WI38 (cell line): Measurements from ENCODE around the gene FRMD5.

Source experiments
- H3K4me3 ChIP-seq: 2 replicates; pipeline ENCODE4 v1.5.1; 2011; ENCODE audit warnings: low read depth, mild to moderate bottlenecking, control low read depth, low read length
- TF ChIP-seq, protein P1 (sequence below): IDR thresholded peaks from 2 replicates; pipeline ENCODE4 v1.5.1; 2012; ENCODE audit warnings: low read depth, mild to moderate bottlenecking, control low read depth, low read length

The FRMD5 gene

DNA sequence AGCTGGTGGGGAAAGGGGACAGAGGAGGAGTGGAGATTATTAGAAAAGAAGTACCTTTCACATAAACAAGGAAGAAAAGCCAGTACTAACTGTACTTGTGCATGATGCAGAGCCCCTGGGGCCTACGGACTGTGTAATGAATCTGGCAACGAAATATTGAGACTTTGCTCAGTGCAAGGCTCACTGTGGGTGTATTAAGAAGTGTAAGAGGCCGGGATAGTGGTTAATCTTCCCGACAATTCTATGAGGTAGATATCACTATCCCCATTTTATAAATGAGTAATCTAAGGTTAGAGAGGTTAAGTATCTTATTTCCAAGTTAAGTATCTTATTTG lies 278.8 kb downstream of the FRMD5 start:
- TF ChIP-seq, protein P1, sequence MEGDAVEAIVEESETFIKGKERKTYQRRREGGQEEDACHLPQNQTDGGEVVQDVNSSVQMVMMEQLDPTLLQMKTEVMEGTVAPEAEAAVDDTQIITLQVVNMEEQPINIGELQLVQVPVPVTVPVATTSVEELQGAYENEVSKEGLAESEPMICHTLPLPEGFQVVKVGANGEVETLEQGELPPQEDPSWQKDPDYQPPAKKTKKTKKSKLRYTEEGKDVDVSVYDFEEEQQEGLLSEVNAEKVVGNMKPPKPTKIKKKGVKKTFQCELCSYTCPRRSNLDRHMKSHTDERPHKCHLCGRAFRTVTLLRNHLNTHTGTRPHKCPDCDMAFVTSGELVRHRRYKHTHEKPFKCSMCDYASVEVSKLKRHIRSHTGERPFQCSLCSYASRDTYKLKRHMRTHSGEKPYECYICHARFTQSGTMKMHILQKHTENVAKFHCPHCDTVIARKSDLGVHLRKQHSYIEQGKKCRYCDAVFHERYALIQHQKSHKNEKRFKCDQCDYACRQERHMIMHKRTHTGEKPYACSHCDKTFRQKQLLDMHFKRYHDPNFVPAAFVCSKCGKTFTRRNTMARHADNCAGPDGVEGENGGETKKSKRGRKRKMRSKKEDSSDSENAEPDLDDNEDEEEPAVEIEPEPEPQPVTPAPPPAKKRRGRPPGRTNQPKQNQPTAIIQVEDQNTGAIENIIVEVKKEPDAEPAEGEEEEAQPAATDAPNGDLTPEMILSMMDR, result no peak
- no peak overlapping the region for H3K4me3 ChIP-seq

DNA sequence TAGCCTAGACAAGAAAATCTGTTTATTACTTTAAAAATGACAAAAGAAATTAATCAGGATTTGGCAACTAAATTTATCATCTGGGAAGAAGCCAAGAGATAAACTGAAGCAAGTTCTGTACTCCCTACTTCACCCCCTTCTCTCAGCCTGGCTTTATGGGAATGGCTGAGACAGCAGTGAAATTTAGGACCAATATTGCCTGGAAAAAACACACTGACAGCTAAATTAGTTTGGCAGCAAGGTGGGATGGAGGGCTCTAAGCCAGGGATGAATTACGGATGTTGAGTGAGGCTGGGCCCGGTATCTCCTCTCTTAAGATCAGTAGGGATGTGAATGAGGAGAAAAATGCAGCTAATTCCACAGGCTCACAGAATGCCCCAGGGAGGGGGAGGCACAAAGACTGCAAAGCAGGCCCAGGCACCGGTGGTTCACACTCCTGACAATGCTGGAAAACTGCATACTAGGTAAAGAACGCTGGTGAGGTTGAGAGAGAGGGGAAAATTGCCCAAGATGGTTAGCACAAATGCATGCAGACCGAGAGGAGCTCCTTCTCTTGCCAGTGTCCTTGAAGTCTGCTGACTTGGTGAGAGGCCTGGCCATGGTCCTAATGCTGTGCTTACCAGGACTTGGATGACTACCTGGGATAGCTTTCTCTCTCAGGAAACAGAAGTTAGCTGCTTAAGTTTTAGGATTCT lies 279.3 kb downstream of the FRMD5 start:
- TF ChIP-seq, protein P1, result no peak
- no peak overlapping the region for H3K4me3 ChIP-seq

DNA sequence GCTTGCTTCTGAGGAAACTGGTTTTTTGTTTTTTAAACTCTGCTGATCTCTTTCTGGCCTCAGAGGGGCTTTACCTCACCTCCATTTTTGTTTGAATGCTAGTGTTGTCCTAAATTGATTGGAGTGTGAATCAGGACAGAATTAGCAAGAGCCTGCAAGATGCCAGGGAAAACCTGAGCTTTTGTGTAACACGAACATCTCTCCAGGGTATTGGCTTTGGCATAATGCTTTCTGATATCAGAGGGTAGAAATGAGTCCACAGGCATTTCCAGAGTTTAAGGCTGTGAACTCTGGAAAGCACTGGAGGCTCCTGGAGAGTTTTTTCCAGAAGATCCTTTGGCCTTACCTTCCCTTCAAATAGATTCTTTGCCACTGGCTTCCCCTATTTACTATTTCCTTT lies 281.1 kb downstream of the FRMD5 start:
- no peak overlapping the region for H3K4me3 ChIP-seq

DNA sequence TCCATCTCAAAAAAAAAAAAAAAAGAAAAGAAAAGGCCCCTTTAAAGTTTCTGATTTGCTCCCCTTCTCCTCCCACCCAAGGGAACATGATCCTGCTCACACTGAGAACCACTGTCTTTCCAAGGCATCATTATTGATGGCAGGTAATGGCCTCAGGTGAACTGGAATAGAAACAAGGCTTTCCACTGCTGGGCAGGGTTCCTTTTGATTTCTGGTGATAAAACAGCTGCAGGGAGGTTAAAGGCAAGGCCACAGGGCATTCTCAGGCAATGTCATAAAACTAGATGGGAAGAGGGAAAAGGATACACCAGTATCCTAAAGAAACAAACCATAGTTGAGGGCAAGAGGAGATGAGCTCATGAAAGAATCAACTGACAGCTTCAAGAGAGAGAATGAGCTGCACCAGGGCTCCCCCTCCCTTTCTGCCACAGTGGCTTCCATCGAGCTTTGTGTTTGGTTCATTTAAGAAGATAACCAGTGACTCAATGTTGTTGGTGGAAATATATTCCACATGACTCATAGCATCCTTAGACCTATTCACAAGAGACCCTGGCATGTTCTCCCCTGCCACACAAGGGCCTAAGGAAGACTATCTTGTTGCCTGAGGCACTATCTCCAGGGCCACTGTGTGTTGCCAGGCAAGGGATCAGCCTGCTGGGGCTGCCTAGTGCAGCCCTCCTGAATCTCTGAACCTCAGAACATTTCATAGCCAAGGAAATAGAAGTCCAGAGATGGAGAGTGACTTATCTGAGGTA lies 281.9 kb downstream of the FRMD5 start:
- H3K4me3 ChIP-seq, result no peak overlapping the region
- TF ChIP-seq, protein P1, result no peak

More for the DNA sequence above, 281.1 kb downstream of the FRMD5 start:
- TF ChIP-seq, protein P1, result no peak

DNA sequence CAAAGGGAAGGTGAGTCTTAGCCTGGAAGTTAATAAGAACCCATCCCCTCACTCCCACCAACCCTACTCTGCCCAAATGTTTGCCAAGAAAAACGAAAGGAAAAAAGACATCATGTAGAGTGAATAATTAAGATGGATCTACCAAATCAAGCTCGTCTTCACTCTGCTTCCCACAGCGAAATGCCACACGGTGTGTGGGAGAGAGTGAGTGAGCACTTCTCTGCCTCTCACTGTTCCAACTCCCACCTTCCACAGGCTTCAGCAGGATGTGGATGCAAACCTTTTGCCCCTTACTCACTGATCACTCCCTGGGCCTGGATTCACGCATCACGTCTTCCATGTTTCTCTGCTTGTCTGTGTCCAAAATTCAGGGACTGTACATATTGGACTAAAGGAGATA lies 282.9 kb downstream of the FRMD5 start:
- no peak overlapping the region for H3K4me3 ChIP-seq
- TF ChIP-seq, protein P1, result no peak

DNA sequence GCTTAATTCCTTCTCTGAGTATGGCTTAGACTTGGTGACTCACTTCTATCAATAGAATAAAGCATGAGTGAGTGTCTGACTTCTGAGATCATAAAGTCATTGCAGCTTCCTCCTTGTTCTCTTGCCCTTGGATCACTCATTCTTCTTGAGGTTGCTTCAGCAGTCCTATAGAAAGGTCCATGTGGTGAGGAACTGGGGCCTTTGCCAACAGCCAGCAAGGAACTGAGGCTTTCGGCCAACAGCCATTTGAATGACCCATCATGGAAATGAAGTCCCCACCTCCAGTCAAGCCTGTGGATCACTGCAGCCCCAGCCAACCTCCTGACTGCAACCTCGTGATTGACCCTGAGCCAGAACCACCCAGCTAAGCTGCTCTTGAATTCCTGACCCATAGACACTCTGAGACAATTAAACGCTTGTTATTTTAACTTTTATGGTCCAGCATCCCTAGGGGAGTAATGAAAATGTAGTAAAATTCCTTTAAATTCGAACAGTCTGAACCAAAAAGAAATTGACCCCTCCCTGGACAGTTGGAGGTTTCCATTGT lies 283.8 kb downstream of the FRMD5 start:
- TF ChIP-seq, protein P1, result no peak
- no peak overlapping the region for H3K4me3 ChIP-seq

DNA sequence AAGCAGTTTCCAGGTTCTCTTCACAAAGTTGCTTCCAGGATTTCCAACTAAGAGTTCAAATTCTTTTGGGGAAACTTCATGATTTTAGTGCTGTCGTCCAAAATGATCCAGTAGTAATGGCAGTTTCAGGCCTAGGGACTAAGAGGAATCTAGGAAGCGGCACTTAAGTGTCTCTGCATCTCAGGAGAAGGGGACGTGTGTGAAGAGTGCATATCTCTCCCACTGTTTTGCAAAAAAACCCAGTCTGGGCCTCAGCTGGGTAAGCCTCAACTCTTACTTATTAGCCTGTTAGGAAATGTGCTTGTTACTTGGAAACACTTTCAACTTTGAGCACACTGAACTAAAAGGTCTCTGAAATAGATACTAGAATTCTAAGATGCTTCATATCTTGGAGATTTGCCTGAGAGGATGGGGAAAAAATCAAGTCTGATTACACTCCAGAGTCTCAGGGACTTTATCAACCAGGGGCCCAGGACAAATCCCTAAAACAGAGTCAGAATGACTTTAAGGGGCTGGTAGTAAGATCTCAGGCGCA lies 286.5 kb downstream of the FRMD5 start:
- TF ChIP-seq, protein P1, result no peak
- H3K4me3 ChIP-seq, result no peak overlapping the region
